MCF 10A (cell line): ENCODE results near the gene GRB14. TPM values are rescaled to one million over a fixed set of nuclear protein-coding genes. Genes with fewer than 3 reads are reported as not detected.
"Not testable (repeated sequence)": the region's sequence is repeated elsewhere in the genome, so short reads cannot be mapped to it uniquely, and the experiment has no call there.

Source experiments
- BruUV-seq: library from RNA; stranded (reverse); fragments of 400-500 nt; replicated peaks from 2 replicates; lab custom pipeline; 2021; lab: Mats Ljungman, UMichigan
- CTCF ChIA-PET: fragments of 300-600 bp; sonication (Branson Sonifier 250); formaldehyde crosslinking; extraction: SDS; loops from one replicate; lab custom pipeline; 2021; ENCODE audit warnings: antibody characterized with exemption, inconsistent platforms; lab: Yijun Ruan, JAX
- POLR2A ChIA-PET: fragments of 300-600, 350-650 bp; sonication (Branson Sonifier 250); formaldehyde crosslinking; extraction: SDS; loops from one replicate; lab custom pipeline; 2020; ENCODE audit warnings: antibody characterized with exemption, inconsistent platforms; lab: Yijun Ruan, JAX
- DNase-seq: peaks from one replicate; pipeline ENCODE4 v3.0.0-alpha.2; 2018; ENCODE audit not compliant: unreplicated experiment
- H3K27ac Mint-ChIP-seq: one replicate; pipeline ENCODE4 v1.8.0; 2022; ENCODE audit warnings: mild to moderate bottlenecking, low read depth, mixed read lengths; ENCODE audit not compliant: unreplicated experiment
- H3K27me3 Mint-ChIP-seq: one replicate; pipeline ENCODE4 v1.8.0; 2022; ENCODE audit warnings: mixed read lengths; ENCODE audit not compliant: insufficient read depth, unreplicated experiment
- H3K36me3 Mint-ChIP-seq: one replicate; pipeline ENCODE4 v1.8.0; 2022; ENCODE audit warnings: mild to moderate bottlenecking, moderate library complexity, mixed read lengths; ENCODE audit not compliant: insufficient read depth, unreplicated experiment
- H3K4me1 Mint-ChIP-seq: one replicate; pipeline ENCODE4 v1.8.0; 2022; ENCODE audit warnings: mixed read lengths; ENCODE audit not compliant: insufficient read depth, unreplicated experiment
- H3K4me3 Mint-ChIP-seq: one replicate; pipeline ENCODE4 v1.8.0; 2022; ENCODE audit warnings: mild to moderate bottlenecking, moderate library complexity, mixed read lengths; ENCODE audit not compliant: unreplicated experiment
- H3K9me3 Mint-ChIP-seq: one replicate; pipeline ENCODE4 v1.8.0; 2022; ENCODE audit warnings: mixed read lengths; ENCODE audit not compliant: unreplicated experiment
- intact Hi-C: fragments of 100-400 bp; cut with micrococcal nuclease; formaldehyde crosslinking; loops from 2 replicates; pipeline ENCODE4 v1.14.1; 2022
- total RNA-seq: library from RNA; stranded (reverse); gene quantifications from 2 replicates; pipeline ENCODE4 v1.2.3, GENCODE V29; 2022
- TF ChIP-seq, protein P1 (sequence below): fragments of 200-600 bp; IDR thresholded peaks from one replicate; pipeline ENCODE4 v1.8.0; 2022; ENCODE audit warnings: antibody characterized with exemption, mild to moderate bottlenecking; ENCODE audit not compliant: unreplicated experiment

The GRB14 gene
- total RNA-seq, 1 experiment from 2014 or later, result 2.0 TPM

DNA sequence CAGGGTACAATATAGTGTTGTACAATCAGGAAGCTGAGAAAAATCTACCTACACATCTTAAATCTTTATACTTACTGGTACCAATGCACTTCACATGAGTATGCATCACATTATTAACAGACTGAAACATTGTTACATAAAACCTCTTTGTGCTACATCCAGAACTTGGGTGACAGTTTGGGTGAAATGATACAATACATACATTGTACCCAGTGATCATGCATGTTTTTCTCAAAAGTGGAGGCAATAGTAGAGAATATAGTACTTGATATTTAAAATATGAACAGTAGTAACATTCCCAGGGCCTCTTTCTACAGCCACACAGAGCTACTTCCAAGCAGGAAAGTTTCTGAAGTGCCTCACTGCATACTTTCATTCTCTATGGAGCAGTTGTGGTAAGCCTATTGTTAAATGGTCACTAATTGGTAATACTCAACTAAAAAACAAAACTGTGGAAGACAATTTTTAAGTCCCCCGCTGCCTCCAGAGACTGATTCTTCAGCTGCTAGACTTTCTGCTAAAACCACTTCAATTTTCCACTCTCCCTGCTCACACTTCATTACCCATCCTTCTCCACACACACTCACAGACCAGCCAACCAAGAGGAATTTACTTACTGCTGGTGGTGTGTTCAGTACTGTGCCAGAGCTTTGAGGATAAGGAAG lies 22.9 kb upstream of the GRB14 start:
- TF ChIP-seq, protein P1, sequence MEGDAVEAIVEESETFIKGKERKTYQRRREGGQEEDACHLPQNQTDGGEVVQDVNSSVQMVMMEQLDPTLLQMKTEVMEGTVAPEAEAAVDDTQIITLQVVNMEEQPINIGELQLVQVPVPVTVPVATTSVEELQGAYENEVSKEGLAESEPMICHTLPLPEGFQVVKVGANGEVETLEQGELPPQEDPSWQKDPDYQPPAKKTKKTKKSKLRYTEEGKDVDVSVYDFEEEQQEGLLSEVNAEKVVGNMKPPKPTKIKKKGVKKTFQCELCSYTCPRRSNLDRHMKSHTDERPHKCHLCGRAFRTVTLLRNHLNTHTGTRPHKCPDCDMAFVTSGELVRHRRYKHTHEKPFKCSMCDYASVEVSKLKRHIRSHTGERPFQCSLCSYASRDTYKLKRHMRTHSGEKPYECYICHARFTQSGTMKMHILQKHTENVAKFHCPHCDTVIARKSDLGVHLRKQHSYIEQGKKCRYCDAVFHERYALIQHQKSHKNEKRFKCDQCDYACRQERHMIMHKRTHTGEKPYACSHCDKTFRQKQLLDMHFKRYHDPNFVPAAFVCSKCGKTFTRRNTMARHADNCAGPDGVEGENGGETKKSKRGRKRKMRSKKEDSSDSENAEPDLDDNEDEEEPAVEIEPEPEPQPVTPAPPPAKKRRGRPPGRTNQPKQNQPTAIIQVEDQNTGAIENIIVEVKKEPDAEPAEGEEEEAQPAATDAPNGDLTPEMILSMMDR, result no peak
- Mint-ChIP-seq H3K9me3 (peaks cover 8% of the 10 kb centered on the region), H3K27ac (no peak overlapping the region), H3K36me3 (no peaks in the 10 kb centered on the region), H3K27me3 (no peaks in the 10 kb centered on the region), H3K4me1 (no peaks in the 10 kb centered on the region), H3K4me3 (no peak overlapping the region)
- POLR2A ChIA-PET, result no interaction called here
- intact Hi-C loops, result no loop called here
- no TSS peak for BruUV-seq
- no peak for DNase-seq
- CTCF ChIA-PET, result interaction anchor here (0.6 kb wide), 1 partner anchor 24 kb away, joined by 5 read pairs; no protein-coding TSS in a partner anchor

DNA sequence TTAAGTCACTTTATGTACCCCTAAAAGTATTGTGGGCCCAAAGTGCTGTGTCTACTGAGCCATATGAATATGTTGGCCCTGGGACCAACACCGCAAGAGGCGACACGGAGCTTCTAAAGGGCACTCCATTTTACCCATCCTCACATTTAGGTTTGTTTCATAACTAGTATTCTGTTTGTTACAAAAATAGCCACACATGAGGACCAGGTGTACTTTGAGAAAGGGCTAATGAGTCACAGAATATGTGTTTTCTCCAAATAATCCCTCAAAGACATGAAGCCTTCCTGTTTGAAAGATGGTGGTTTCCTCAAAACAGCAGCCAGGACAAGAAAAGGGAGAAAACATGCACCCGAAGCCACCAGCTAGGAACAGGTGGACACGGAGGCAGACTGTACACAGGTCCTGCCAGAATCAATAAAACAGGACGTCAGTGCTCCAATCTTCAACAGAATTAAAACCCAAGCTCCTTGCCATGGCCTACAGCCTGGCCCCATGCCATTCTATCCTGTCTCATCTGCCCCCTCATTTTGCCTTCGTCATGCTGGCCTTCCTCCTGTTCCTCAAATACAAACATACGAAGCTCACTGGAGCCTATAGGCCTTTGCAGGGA lies 21.8 kb upstream of the GRB14 start:
- POLR2A ChIA-PET, result interaction anchor here (0.6 to 1.0 kb wide), 3 partner anchors 9 to 60 kb away, joined by 3 read pairs; no protein-coding TSS in a partner anchor
- peaks cover 4% of the 10 kb centered on the region for H3K9me3 Mint-ChIP-seq
- no peaks in the 10 kb centered on the region for H3K4me1 Mint-ChIP-seq
- no peaks in the 10 kb centered on the region for H3K36me3 Mint-ChIP-seq
- intact Hi-C loops, result no loop called here
- TF ChIP-seq, protein P1, result no peak
- CTCF ChIA-PET, result no interaction called here
- H3K27ac Mint-ChIP-seq, result no peak overlapping the region
- no peaks in the 10 kb centered on the region for H3K27me3 Mint-ChIP-seq
- BruUV-seq, result no TSS peak
- no peak for DNase-seq
- no peak overlapping the region for H3K4me3 Mint-ChIP-seq

DNA sequence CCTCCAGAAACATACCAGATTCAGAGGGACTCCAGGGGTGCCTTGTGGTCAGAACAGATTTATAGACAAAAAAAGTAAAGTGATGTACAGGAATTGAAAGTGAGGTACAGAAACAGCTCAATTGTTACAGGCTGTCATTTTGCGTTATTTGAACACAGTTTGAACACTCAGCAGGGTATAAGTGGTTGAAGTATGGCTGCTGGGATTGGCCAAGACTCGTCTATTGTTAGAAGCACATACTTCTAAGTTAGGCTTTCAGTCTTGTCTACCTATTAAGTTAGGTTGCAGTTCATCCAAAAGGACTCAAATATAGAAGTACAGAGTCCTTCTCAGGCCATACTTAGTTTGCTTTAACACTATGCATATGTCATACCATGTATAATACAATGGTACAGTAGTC lies 21.0 kb upstream of the GRB14 start:
- ChIA-PET CTCF (interaction anchor here (0.6 kb wide), 1 partner anchor 9 kb away, joined by 3 read pairs; no protein-coding TSS in a partner anchor), POLR2A (interaction anchor here (0.6 kb wide), 1 partner anchor 61 kb away, joined by 3 read pairs; no protein-coding TSS in a partner anchor)
- Mint-ChIP-seq H3K27me3 (no peaks in the 10 kb centered on the region), H3K36me3 (no peaks in the 10 kb centered on the region), H3K9me3 (no peaks in the 10 kb centered on the region), H3K4me1 (no peaks in the 10 kb centered on the region), H3K4me3 (no peak overlapping the region), H3K27ac (no peak overlapping the region)
- BruUV-seq, result no TSS peak
- no peak for DNase-seq
- TF ChIP-seq, protein P1, result no peak
- intact Hi-C loops, result no loop called here

DNA sequence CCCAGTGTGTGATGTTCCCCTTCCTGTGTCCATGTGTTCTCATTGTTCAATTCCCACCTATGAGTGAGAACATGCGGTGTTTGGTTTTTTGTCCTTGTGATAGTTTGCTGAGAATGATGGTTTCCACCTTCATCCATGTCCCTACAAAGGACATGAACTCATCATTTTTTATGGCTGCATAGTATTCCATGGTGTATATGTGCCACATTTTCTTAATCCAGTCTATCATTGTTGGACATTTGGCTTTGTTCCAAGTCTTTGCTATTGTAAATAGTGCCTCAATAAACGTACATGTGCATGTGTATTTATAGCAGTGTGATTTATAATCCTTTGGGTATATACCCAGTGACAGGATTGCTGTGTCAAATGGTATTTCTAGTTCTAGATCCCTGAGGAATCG lies 7.0 kb upstream of the GRB14 start:
- CTCF ChIA-PET, DNase-seq, H3K27me3 Mint-ChIP-seq, H3K36me3 Mint-ChIP-seq, BruUV-seq, POLR2A ChIA-PET, H3K27ac Mint-ChIP-seq, intact Hi-C loops, H3K9me3 Mint-ChIP-seq, H3K4me3 Mint-ChIP-seq: not testable (repeated sequence)
- H3K4me1 Mint-ChIP-seq, result peaks cover 19% of the 10 kb centered on the region
